Osteocyte (in vitro differentiated cells): Measurements from ENCODE around the gene MT1E. TPM values are rescaled to one million over a fixed set of nuclear protein-coding genes. Genes with fewer than 3 reads are reported as not detected.

Source experiments
- DNase-seq: peaks from one replicate; pipeline ENCODE4 v3.0.0; 2021; ENCODE audit warnings: mixed read lengths; ENCODE audit not compliant: unreplicated experiment; ENCODE audit errors: extremely low spot score
- H3K27ac Mint-ChIP-seq: one replicate; pipeline ENCODE4 v1.8.0; 2021; ENCODE audit warnings: mild to moderate bottlenecking, mixed read lengths; ENCODE audit not compliant: unreplicated experiment
- H3K27me3 Mint-ChIP-seq: one replicate; pipeline ENCODE4 v1.8.0; 2021; ENCODE audit warnings: mixed read lengths; ENCODE audit not compliant: unreplicated experiment
- H3K36me3 Mint-ChIP-seq: one replicate; pipeline ENCODE4 v1.8.0; 2021; ENCODE audit warnings: mixed read lengths; ENCODE audit not compliant: unreplicated experiment
- H3K4me1 Mint-ChIP-seq: one replicate; pipeline ENCODE4 v1.8.0; 2021; ENCODE audit warnings: mixed read lengths; ENCODE audit not compliant: unreplicated experiment
- H3K4me3 Mint-ChIP-seq: one replicate; pipeline ENCODE4 v1.8.0; 2021; ENCODE audit warnings: mild to moderate bottlenecking, moderate library complexity, mixed read lengths; ENCODE audit not compliant: unreplicated experiment
- H3K9me3 Mint-ChIP-seq: one replicate; pipeline ENCODE4 v1.8.0; 2021; ENCODE audit warnings: mixed read lengths; ENCODE audit not compliant: unreplicated experiment
- total RNA-seq: library from RNA; stranded (reverse); gene quantifications from 2 replicates; pipeline ENCODE4 v1.2.1, GENCODE V29; 2021
- TF ChIP-seq, protein P1 (sequence below): fragments of 200-600 bp; sonication (generic); IDR thresholded peaks from 2 replicates; pipeline ENCODE4 v1.5.0; 2021; ENCODE audit warnings: antibody characterized with exemption, mild to moderate bottlenecking, moderate library complexity

MT1E gene
- total RNA-seq, 1 donor from 2014 or later: 37.5 TPM

DNA sequence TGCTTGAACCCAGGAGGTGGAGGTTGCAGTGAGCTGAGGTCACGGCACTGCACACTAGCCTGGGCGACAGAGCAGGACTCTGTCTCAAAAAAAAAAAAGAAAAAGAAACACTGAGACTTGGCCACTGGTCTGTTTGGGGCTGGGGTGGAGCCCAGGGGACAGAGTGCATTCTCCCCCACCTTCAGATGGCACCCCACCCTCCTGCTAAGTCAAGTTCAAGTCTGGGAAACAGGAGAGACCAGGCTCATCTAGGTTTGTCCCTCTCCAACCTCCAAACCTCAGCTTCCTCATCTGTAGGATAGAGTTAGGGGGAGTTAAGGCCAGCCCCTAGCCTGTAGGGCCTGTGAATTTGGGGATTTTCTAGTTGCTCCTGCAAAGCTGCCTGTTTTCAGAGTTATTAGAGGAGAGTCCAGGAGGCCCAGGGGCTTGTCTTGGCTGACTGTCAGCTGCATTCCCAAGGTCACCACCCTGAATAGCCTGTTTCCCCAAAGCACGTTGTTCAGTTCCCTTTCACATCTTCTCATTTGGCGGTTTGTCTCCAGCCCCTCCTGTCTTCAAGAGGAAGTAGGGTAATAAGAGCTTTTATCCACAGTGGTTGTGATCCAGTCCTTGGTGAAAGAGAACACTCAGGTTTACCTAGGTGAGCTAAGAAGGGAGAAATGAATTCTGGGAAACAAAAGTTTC, 34.1 kb upstream of the MT1E start:
- no peak overlapping the region for H3K4me3 Mint-ChIP-seq
- DNase-seq: no peak
- peaks cover 38% of the 10 kb centered on the region for H3K27me3 Mint-ChIP-seq
- peaks cover 9% of the 10 kb centered on the region for H3K4me1 Mint-ChIP-seq
- TF ChIP-seq, protein P1, sequence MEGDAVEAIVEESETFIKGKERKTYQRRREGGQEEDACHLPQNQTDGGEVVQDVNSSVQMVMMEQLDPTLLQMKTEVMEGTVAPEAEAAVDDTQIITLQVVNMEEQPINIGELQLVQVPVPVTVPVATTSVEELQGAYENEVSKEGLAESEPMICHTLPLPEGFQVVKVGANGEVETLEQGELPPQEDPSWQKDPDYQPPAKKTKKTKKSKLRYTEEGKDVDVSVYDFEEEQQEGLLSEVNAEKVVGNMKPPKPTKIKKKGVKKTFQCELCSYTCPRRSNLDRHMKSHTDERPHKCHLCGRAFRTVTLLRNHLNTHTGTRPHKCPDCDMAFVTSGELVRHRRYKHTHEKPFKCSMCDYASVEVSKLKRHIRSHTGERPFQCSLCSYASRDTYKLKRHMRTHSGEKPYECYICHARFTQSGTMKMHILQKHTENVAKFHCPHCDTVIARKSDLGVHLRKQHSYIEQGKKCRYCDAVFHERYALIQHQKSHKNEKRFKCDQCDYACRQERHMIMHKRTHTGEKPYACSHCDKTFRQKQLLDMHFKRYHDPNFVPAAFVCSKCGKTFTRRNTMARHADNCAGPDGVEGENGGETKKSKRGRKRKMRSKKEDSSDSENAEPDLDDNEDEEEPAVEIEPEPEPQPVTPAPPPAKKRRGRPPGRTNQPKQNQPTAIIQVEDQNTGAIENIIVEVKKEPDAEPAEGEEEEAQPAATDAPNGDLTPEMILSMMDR: no peak
- no peak overlapping the region for H3K27ac Mint-ChIP-seq
- H3K36me3 Mint-ChIP-seq: no peaks in the 10 kb centered on the region
- no peaks in the 10 kb centered on the region for H3K9me3 Mint-ChIP-seq

DNA sequence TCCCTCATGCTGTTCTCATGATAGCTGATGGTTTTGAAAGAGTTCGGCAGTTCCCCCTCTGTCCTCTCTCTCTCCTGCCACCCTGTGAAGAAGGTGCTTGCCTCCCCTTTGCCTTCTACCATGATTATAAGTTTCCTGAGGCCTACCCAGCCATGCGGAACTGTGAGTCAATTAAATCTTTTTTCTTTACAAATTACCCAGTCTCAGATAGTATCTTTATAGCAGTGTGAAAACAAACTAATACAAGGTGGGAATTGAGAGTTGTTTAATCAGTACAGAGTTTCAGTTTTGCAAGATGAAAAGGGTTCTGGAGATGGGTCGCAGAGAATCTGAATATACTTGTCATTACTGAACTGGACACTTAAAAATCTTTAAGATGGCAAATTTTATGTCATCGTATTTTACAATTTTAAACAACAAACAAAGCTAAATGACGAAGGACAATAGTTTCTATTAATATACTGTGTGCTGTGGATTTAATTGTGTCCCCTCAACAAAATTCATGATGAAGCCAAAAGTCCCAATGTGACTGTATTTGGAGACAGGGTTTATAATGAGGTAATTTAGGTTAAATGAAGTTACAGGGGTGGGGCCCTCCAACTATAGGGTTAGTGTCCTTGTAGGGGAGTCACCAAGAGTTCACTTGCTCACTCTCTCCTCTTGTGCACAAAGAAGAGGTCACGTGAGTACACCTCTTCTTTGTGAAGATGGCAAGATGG, 31.8 kb upstream of the MT1E start:
- TF ChIP-seq, protein P1: no peak
- Mint-ChIP-seq H3K36me3 (no peaks in the 10 kb centered on the region), H3K9me3 (peaks cover 6% of the 10 kb centered on the region), H3K27me3 (peaks cover 34% of the 10 kb centered on the region), H3K4me1 (peaks cover 7% of the 10 kb centered on the region), H3K27ac (no peak overlapping the region), H3K4me3 (no peak overlapping the region)
- DNase-seq: no peak

DNA sequence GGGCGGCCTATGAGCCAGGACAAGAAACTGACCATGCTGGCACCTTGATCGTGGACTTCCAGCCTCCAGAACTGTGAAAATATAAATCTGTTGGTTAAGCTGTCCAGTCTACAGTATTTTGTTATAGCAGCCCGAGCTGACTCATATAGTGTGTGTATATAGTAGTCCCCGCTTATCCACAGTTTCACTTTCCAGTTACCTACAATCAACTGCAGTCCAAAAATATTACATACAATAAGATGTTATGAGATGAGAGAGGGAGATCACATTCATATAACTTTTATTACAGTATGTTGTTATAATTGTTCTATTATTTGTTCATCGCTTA, 31.3 kb upstream of the MT1E start:
- Mint-ChIP-seq H3K4me1 (peaks cover 5% of the 10 kb centered on the region), H3K36me3 (no peaks in the 10 kb centered on the region), H3K27ac (no peak overlapping the region), H3K4me3 (no peak overlapping the region), H3K27me3 (peaks cover 32% of the 10 kb centered on the region), H3K9me3 (peaks cover 6% of the 10 kb centered on the region)
- DNase-seq: no peak
- TF ChIP-seq, protein P1: no peak

DNA sequence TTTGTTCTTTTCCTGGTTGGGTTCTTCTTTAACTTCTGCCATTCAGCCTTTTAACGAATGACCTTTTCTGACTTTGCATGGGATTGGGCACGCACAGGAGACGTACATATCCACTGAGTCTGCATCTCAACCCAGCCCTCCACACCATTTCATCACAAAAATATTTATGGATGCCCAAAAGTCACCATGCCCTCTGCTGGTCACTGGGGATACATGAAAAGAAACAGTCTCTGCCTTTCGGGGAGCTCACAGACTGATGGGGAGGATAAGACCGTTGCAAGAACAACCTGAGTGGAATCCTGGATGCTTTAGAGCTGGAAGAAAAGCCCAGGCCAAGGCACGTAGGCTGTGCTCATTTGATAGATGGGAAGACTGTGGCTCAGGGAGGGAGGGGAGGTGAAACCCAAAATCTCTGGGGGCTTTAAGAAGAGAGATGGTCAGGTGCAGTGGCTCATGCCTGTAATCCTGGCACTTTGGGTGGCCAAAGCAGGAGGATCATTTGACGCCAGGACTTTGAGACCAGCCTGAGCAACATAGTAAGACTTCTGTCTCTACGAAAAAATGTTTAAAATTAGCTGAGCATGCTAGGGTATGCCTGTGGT, 25.1 kb upstream of the MT1E start:
- TF ChIP-seq, protein P1: peak; percentile 69
- Mint-ChIP-seq H3K36me3 (no peaks in the 10 kb centered on the region), H3K9me3 (peaks cover 6% of the 10 kb centered on the region), H3K4me1 (peaks cover 7% of the 10 kb centered on the region), H3K27me3 (peaks cover 16% of the 10 kb centered on the region), H3K27ac (no peak overlapping the region), H3K4me3 (no peak overlapping the region)
- DNase-seq: no peak

DNA sequence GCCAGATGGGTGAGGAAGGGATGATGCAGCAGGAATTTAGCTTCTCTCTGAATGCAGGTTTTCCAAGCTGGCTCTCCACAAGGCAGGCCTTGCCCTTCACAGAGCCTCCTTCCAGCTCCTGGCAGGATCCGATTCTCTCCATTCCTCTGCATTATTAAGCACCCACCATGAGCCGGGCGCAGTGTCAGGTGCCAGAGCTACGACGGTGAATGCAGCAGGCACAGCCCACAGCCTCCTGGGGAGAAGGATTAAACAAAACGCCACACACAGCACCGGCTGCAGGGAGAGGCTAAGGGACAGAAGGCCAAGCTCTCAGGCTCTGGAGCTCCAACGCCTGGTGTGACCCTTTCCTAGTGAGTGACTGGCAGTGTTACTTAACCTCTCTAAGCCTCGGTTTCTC, 24.3 kb upstream of the MT1E start:
- Mint-ChIP-seq H3K27ac (no peak overlapping the region), H3K4me1 (peaks cover 15% of the 10 kb centered on the region), H3K4me3 (no peak overlapping the region), H3K9me3 (peaks cover 6% of the 10 kb centered on the region), H3K36me3 (no peaks in the 10 kb centered on the region), H3K27me3 (peaks cover 11% of the 10 kb centered on the region)
- TF ChIP-seq, protein P1: no peak
- no peak for DNase-seq
